Panc1 (cell line): ENCODE data around the gene ITGA11. TPM values are rescaled to one million over a fixed set of nuclear protein-coding genes. Genes with fewer than 3 reads are reported as not detected.

ENCODE experiments used
- ATAC-seq: fragments of 200-7000 bp; cut with Tn5 transposase; 2 replicates; pipeline ENCODE4 v1.9.1; 2020; ENCODE audit warnings: mild to moderate bottlenecking, moderate library complexity
- BruUV-seq: library from RNA; stranded (reverse); fragments of 400-500 nt; replicated peaks from 2 replicates; lab custom pipeline; 2021; lab: Mats Ljungman, UMichigan
- CTCF ChIA-PET: fragments of 300-600 bp; sonication (Branson Sonifier 250); formaldehyde crosslinking; loops from one replicate; lab custom pipeline; 2022; ENCODE audit warnings: antibody characterized with exemption; lab: Charles Lee
- POLR2A ChIA-PET: fragments of 300-600 bp; sonication (Branson Sonifier 250); formaldehyde crosslinking; loops from one replicate; lab custom pipeline; 2022; ENCODE audit warnings: antibody characterized with exemption; lab: Charles Lee
- DNase-seq: peaks from one replicate; pipeline ENCODE4 v3.0.0-alpha.2; 2010; ENCODE audit warnings: low read depth, low spot score
- H3K27ac ChIP-seq: 2 replicates; pipeline ENCODE4 v1.5.1; 2011; ENCODE audit warnings: mild to moderate bottlenecking, low read length, inconsistent platforms
- H3K27me3 ChIP-seq: fragments of 200-500 bp; sonication (Bioruptor generic); 2 replicates; pipeline ENCODE4 v1.6.0; 2014; ENCODE audit warnings: low read length, inconsistent platforms; ENCODE audit not compliant: control insufficient read depth, insufficient read depth
- H3K36me3 ChIP-seq: fragments of 200-500 bp; sonication (Bioruptor generic); 2 replicates; pipeline ENCODE4 v1.5.1; 2014; ENCODE audit warnings: inconsistent platforms, mild to moderate bottlenecking, low read length, moderate library complexity; ENCODE audit not compliant: control insufficient read depth, insufficient read depth
- H3K4me1 ChIP-seq: 2 replicates; pipeline ENCODE4 v1.5.1; 2011; ENCODE audit warnings: inconsistent platforms, mild to moderate bottlenecking, low read length, moderate library complexity; ENCODE audit not compliant: control insufficient read depth, insufficient read depth
- H3K4me3 ChIP-seq, 2 experiments: 2 replicates each; pipeline ENCODE4 v1.5.1; 2011 to 2012; ENCODE audit warnings: low read depth in 2 of 2, low read length in 2 of 2, mild to moderate bottlenecking in 2 of 2, inconsistent platforms in 1 of 2, moderate library complexity in 1 of 2
- H3K9me3 ChIP-seq: fragments of 200-500 bp; sonication (Bioruptor generic); 2 replicates; pipeline ENCODE4 v1.5.1; 2014; ENCODE audit warnings: low read depth, mild to moderate bottlenecking, inconsistent platforms, low read length, moderate library complexity; ENCODE audit not compliant: control insufficient read depth, insufficient read depth
- POLR2AphosphoS5 ChIP-seq: IDR thresholded peaks from 2 replicates; pipeline ENCODE4 v1.6.1; 2012; ENCODE audit warnings: mild to moderate bottlenecking, low read depth, low read length, moderate library complexity
- SIN3A ChIP-seq: IDR thresholded peaks from 2 replicates; pipeline ENCODE4 v1.6.1; 2012; ENCODE audit warnings: low read depth, mild to moderate bottlenecking, low read length, moderate library complexity, borderline replicate concordance; ENCODE audit not compliant: insufficient read depth
- TCF7L2 ChIP-seq: IDR thresholded peaks from 2 replicates; pipeline ENCODE4 v1.6.1; 2011; ENCODE audit warnings: mild to moderate bottlenecking, low read depth, low read length, inconsistent platforms
- in situ Hi-C: cut with HindIII; loops from 2 replicates; pipeline ENCODE4 v1.10.0; 2016; ENCODE audit warnings: low sequenced_read_pairs, low pct_unique_long_range_greater_than_20kb
- intact Hi-C: fragments of 100-400 bp; cut with micrococcal nuclease; formaldehyde crosslinking; loops from one replicate; pipeline ENCODE4 v1.10.0; 2022; ENCODE audit not compliant: unreplicated experiment
- total RNA-seq: library from RNA; stranded (reverse); gene quantifications from one replicate; pipeline ENCODE4 v1.2.1, GENCODE V29; 2021; ENCODE audit not compliant: unreplicated experiment
- TF ChIP-seq, protein P1 (sequence below), 2 experiments: IDR thresholded peaks; 2 replicates each; pipeline ENCODE4 v1.6.1; 2011 to 2012; ENCODE audit warnings: low read depth in 2 of 2, control low read depth in 1 of 2, low read length in 1 of 2, mild to moderate bottlenecking in 1 of 2, moderate library complexity in 1 of 2; ENCODE audit not compliant: insufficient read depth in 1 of 2
- TF ChIP-seq, protein P2 (sequence below): fragments of 450-650 bp; IDR thresholded peaks from 2 replicates; pipeline ENCODE4 v1.5.1; 2017; ENCODE audit warnings: mild to moderate bottlenecking

ITGA11 gene
- total RNA-seq, 1 experiment from 2014 or later, result 0.28 TPM

DNA sequence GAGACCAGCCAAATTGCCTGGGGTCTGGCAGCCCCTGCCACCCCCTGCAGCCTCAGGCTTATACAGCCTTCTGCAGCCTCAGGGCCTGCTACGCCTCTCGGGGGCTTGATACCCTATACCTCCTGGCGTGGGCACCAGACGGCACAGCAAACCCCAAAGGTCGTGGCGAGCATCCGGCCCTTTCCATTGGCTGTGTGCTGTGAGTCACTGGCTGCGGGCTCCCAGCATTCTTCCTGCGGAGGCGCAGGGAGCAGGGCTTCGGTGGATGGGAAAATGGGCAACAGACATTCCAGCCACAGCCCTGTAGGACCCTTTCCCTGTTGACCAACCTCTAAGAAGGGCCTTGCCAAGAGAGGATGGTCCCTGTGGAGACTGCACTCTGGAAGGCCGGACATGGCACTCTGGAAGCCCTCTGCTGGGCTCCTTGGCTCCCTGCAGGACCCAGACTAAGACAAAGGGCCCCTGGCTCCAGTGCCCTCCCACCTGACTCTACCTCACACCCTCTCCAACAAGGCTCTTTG lies 59.6 kb downstream of the ITGA11 start:
- Histone ChIP-seq H3K36me3 (no peaks in the 10 kb centered on the region), H3K9me3 (no peaks in the 10 kb centered on the region), H3K27me3 (no peaks in the 10 kb centered on the region), H3K4me3 (no peak overlapping the region), H3K4me1 (no peaks in the 10 kb centered on the region), H3K27ac (no peak overlapping the region)
- CTCF ChIA-PET, result no interaction called here
- in situ Hi-C loops, result no loop called here
- intact Hi-C loops, result no loop called here
- no peak for DNase-seq
- peak; percentile 90 for ATAC-seq
- POLR2A ChIA-PET, result no interaction called here
- no TSS peak for BruUV-seq
- TF ChIP-seq, protein P1, sequence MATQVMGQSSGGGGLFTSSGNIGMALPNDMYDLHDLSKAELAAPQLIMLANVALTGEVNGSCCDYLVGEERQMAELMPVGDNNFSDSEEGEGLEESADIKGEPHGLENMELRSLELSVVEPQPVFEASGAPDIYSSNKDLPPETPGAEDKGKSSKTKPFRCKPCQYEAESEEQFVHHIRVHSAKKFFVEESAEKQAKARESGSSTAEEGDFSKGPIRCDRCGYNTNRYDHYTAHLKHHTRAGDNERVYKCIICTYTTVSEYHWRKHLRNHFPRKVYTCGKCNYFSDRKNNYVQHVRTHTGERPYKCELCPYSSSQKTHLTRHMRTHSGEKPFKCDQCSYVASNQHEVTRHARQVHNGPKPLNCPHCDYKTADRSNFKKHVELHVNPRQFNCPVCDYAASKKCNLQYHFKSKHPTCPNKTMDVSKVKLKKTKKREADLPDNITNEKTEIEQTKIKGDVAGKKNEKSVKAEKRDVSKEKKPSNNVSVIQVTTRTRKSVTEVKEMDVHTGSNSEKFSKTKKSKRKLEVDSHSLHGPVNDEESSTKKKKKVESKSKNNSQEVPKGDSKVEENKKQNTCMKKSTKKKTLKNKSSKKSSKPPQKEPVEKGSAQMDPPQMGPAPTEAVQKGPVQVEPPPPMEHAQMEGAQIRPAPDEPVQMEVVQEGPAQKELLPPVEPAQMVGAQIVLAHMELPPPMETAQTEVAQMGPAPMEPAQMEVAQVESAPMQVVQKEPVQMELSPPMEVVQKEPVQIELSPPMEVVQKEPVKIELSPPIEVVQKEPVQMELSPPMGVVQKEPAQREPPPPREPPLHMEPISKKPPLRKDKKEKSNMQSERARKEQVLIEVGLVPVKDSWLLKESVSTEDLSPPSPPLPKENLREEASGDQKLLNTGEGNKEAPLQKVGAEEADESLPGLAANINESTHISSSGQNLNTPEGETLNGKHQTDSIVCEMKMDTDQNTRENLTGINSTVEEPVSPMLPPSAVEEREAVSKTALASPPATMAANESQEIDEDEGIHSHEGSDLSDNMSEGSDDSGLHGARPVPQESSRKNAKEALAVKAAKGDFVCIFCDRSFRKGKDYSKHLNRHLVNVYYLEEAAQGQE (IDR thresholded peaks at IDR 0.05; ENCODE audit: insufficient read depth in 1 of 2, low read depth in 2 of 2, low read length in 1 of 2), result no peak
- TF ChIP-seq, protein P2, sequence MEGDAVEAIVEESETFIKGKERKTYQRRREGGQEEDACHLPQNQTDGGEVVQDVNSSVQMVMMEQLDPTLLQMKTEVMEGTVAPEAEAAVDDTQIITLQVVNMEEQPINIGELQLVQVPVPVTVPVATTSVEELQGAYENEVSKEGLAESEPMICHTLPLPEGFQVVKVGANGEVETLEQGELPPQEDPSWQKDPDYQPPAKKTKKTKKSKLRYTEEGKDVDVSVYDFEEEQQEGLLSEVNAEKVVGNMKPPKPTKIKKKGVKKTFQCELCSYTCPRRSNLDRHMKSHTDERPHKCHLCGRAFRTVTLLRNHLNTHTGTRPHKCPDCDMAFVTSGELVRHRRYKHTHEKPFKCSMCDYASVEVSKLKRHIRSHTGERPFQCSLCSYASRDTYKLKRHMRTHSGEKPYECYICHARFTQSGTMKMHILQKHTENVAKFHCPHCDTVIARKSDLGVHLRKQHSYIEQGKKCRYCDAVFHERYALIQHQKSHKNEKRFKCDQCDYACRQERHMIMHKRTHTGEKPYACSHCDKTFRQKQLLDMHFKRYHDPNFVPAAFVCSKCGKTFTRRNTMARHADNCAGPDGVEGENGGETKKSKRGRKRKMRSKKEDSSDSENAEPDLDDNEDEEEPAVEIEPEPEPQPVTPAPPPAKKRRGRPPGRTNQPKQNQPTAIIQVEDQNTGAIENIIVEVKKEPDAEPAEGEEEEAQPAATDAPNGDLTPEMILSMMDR, result peak; percentile 73; the same call in 1 of the 2 replicates
- no peak for TF ChIP-seq TCF7L2

DNA sequence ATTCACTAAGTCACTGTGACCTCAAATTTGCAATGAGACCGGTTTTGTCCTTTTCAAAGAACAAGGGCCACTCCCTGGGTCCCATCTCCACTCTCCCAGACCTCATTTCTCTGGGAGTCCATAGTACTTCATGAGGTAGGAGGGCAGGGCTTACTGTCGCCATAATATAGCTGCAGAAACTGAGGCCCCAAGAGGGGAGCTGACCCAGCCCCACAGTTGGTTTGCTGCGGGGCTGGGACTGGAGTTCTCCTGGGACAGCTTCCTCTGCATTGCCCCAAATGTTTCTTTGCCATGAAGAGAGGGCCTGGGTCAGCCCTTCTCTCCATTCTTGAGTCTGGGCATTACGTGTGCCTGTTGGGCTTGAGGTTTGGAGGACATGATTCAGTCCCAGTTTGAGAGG lies 60.1 kb downstream of the ITGA11 start:
- no peaks in the 10 kb centered on the region for H3K9me3 ChIP-seq
- no TSS peak for BruUV-seq
- H3K4me1 ChIP-seq, result no peaks in the 10 kb centered on the region
- ChIA-PET CTCF (no interaction called here), POLR2A (no interaction called here)
- DNase-seq, result no peak
- in situ Hi-C loops, result no loop called here
- TF ChIP-seq, protein P1 (IDR thresholded peaks at IDR 0.05; ENCODE audit: insufficient read depth in 1 of 2, low read depth in 2 of 2, low read length in 1 of 2), result no peak
- TF ChIP-seq TCF7L2 (no peak), SIN3A (no peak), POLR2AphosphoS5 (no peak)
- TF ChIP-seq, protein P2, result no peak
- intact Hi-C loops, result no loop called here
- no peak overlapping the region for H3K27ac ChIP-seq
- no peaks in the 10 kb centered on the region for H3K27me3 ChIP-seq
- H3K4me3 ChIP-seq, result no peak overlapping the region
- ATAC-seq, result no peak
- H3K36me3 ChIP-seq, result no peaks in the 10 kb centered on the region
